MCF 10A (cell line): Measurements from ENCODE around the gene DNAJB13. TPM values are rescaled to one million over a fixed set of nuclear protein-coding genes. Genes with fewer than 3 reads are reported as not detected.
"Not testable (repeated sequence)": the region's sequence is repeated elsewhere in the genome, so short reads cannot be mapped to it uniquely, and the experiment has no call there.

Experiments used
- BruUV-seq: library from RNA; stranded (reverse); fragments of 400-500 nt; replicated peaks from 2 replicates; lab custom pipeline; 2021; lab: Mats Ljungman, UMichigan
- CTCF ChIA-PET: fragments of 300-600 bp; sonication (Branson Sonifier 250); formaldehyde crosslinking; extraction: SDS; loops from one replicate; lab custom pipeline; 2021; ENCODE audit warnings: antibody characterized with exemption, inconsistent platforms; lab: Yijun Ruan, JAX
- POLR2A ChIA-PET: fragments of 300-600, 350-650 bp; sonication (Branson Sonifier 250); formaldehyde crosslinking; extraction: SDS; loops from one replicate; lab custom pipeline; 2020; ENCODE audit warnings: antibody characterized with exemption, inconsistent platforms; lab: Yijun Ruan, JAX
- DNase-seq: peaks from one replicate; pipeline ENCODE4 v3.0.0-alpha.2; 2018; ENCODE audit not compliant: unreplicated experiment
- H3K27ac Mint-ChIP-seq: one replicate; pipeline ENCODE4 v1.8.0; 2022; ENCODE audit warnings: mild to moderate bottlenecking, low read depth, mixed read lengths; ENCODE audit not compliant: unreplicated experiment
- H3K27me3 Mint-ChIP-seq: one replicate; pipeline ENCODE4 v1.8.0; 2022; ENCODE audit warnings: mixed read lengths; ENCODE audit not compliant: insufficient read depth, unreplicated experiment
- H3K36me3 Mint-ChIP-seq: one replicate; pipeline ENCODE4 v1.8.0; 2022; ENCODE audit warnings: mild to moderate bottlenecking, moderate library complexity, mixed read lengths; ENCODE audit not compliant: insufficient read depth, unreplicated experiment
- H3K4me1 Mint-ChIP-seq: one replicate; pipeline ENCODE4 v1.8.0; 2022; ENCODE audit warnings: mixed read lengths; ENCODE audit not compliant: insufficient read depth, unreplicated experiment
- H3K4me3 Mint-ChIP-seq: one replicate; pipeline ENCODE4 v1.8.0; 2022; ENCODE audit warnings: mild to moderate bottlenecking, moderate library complexity, mixed read lengths; ENCODE audit not compliant: unreplicated experiment
- H3K9me3 Mint-ChIP-seq: one replicate; pipeline ENCODE4 v1.8.0; 2022; ENCODE audit warnings: mixed read lengths; ENCODE audit not compliant: unreplicated experiment
- CTCF ChIP-seq: fragments of 200-600 bp; IDR thresholded peaks from one replicate; pipeline ENCODE4 v1.8.0; 2022; ENCODE audit warnings: antibody characterized with exemption, mild to moderate bottlenecking; ENCODE audit not compliant: unreplicated experiment
- intact Hi-C: fragments of 100-400 bp; cut with micrococcal nuclease; formaldehyde crosslinking; loops from 2 replicates; pipeline ENCODE4 v1.14.1; 2022
- total RNA-seq: library from RNA; stranded (reverse); gene quantifications from 2 replicates; pipeline ENCODE4 v1.2.3, GENCODE V29; 2022

Gene DNAJB13
- total RNA-seq, 1 experiment from 2014 or later = 0.30 TPM

- Mint-ChIP-seq H3K4me1 (no peaks in the 10 kb centered on the region), H3K36me3 (peaks cover 70% of the 10 kb centered on the region), H3K27me3 (no peaks in the 10 kb centered on the region), H3K4me3 (no peak overlapping the region), H3K27ac (no peak overlapping the region), H3K9me3 (no peaks in the 10 kb centered on the region)
- no peak for DNase-seq
- no TSS peak for BruUV-seq
- no peak for TF ChIP-seq CTCF
- POLR2A ChIA-PET = no interaction called here
- intact Hi-C loops = no loop called here
- CTCF ChIA-PET = no interaction called here
These were observed 21.4 kb upstream of the DNAJB13 start for GRCh38 chr11:73929388-73929787.

DNA sequence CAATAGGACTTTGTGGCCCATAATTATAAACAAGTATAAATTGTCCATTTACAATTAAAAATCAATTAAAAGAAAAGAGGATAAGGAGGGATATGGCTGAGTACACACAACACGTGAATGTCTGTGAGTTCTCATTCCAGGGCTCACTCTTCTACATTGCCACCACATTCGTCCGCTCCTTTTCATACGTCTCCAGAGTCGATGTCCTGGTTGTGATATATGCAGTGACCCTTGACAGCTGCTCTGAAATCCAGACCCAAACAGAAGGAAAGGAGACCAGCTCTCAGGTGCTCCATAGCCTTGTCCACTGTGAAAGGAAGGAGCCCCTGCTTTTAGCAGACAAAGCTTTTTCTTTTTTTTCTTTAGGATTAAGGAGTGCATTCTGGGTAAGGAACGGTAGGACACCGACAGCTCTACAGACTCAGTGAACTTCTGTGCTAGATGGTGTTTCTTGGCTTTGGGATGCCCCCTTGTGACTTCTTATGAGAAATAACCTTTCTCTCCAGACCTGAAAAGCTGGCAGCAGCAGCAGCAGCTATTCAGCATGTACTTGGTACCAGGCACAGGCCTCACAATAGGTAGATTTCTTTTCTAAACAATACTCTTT is 19.7 kb upstream of the DNAJB13 start:
- no TSS peak for BruUV-seq
- TF ChIP-seq CTCF = peak; percentile 40
- ChIA-PET CTCF (interaction anchor here (0.5 to 2.2 kb wide), 8 partner anchors 11 to 652 kb away, joined by 3 to 8 read pairs (median 3); no protein-coding TSS in a partner anchor), POLR2A (interaction anchor here (0.8 to 1.2 kb wide), 2 partner anchors 65 to 170 kb away, joined by 3 read pairs; partner anchors contain the start of gene RAB6A)
- Mint-ChIP-seq H3K4me1 (no peaks in the 10 kb centered on the region), H3K4me3 (no peak overlapping the region), H3K9me3 (no peaks in the 10 kb centered on the region), H3K27me3 (no peaks in the 10 kb centered on the region), H3K36me3 (peaks cover 60% of the 10 kb centered on the region), H3K27ac (no peak overlapping the region)
- intact Hi-C loops = loop anchor here (1.0 to 5.0 kb wide), 2 partner anchors 306 to 529 kb away; no protein-coding TSS in a partner anchor
- peak; percentile 70 for DNase-seq

GRCh38 chr11:73931951-73932350 is 18.9 kb upstream of the DNAJB13 start:
- intact Hi-C loops = loop anchor here (1.0 to 5.0 kb wide), 2 partner anchors 307 to 530 kb away; no protein-coding TSS in a partner anchor
- no peak for TF ChIP-seq CTCF
- Mint-ChIP-seq H3K9me3 (no peaks in the 10 kb centered on the region), H3K4me3 (no peak overlapping the region), H3K4me1 (no peaks in the 10 kb centered on the region), H3K27me3 (no peaks in the 10 kb centered on the region), H3K36me3 (peaks cover 58% of the 10 kb centered on the region), H3K27ac (no peak overlapping the region)
- CTCF ChIA-PET = interaction anchor here (0.7 to 2.2 kb wide), 6 partner anchors 8 to 652 kb away, joined by 3 to 8 read pairs (median 4); no protein-coding TSS in a partner anchor
- no TSS peak for BruUV-seq
- DNase-seq = no peak
- POLR2A ChIA-PET = no interaction called here

DNA sequence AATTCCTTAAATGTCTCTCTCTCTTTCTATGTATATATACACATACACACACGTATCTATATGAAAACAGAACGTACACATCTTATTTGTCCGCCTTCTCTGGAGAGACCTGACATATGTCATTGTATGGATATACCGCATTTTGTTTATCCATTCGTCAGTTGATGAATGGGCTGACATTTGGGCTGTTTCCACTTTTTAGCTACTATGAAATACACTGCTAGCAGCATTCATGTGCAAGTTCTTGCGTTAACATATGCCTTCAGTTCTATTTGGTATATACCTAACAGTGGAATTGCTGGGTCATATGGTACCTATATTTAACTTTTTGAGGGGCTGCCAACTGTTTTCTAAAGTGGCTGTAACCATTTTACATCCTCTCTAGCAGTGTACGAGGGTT is 18.0 kb upstream of the DNAJB13 start:
- no peaks in the 10 kb centered on the region for H3K4me1 Mint-ChIP-seq
- DNase-seq = no peak
- TF ChIP-seq CTCF = no peak
- no peaks in the 10 kb centered on the region for H3K27me3 Mint-ChIP-seq
- POLR2A ChIA-PET = no interaction called here
- H3K4me3 Mint-ChIP-seq = no peak overlapping the region
- H3K36me3 Mint-ChIP-seq = peaks cover 50% of the 10 kb centered on the region
- CTCF ChIA-PET = interaction anchor here (2.2 kb wide), 1 partner anchor 9 kb away, joined by 8 read pairs; no protein-coding TSS in a partner anchor
- no TSS peak for BruUV-seq
- no peak overlapping the region for H3K27ac Mint-ChIP-seq
- intact Hi-C loops = loop anchor here (5.0 kb wide), 1 partner anchor 530 kb away; no protein-coding TSS in a partner anchor
- H3K9me3 Mint-ChIP-seq = no peaks in the 10 kb centered on the region

GRCh38 chr11:73936047-73936446 is 14.8 kb upstream of the DNAJB13 start:
- H3K27me3 Mint-ChIP-seq, intact Hi-C loops, H3K27ac Mint-ChIP-seq, H3K4me1 Mint-ChIP-seq, BruUV-seq, H3K4me3 Mint-ChIP-seq, CTCF ChIA-PET, H3K9me3 Mint-ChIP-seq, POLR2A ChIA-PET, DNase-seq: not testable (repeated sequence)
- H3K36me3 Mint-ChIP-seq = peaks cover 21% of the 10 kb centered on the region
